NCI-H748 treated with DMSO at 0.1 percent for 48 hours (cell line): ENCODE results near the gene PKD1.

Experiments
- DNase-seq: peaks from one replicate; lab custom pipeline; 2025; lab: John Stamatoyannopoulos, UW

The PKD1 gene

GRCh38 chr16:2045965-2046892 is 89.5 kb downstream of the PKD1 start:
- no peak for DNase-seq

- DNase-seq, result no peak
Observed at GRCh38 chr16:2044541-2044940, 91.2 kb downstream of the PKD1 start.

DNA sequence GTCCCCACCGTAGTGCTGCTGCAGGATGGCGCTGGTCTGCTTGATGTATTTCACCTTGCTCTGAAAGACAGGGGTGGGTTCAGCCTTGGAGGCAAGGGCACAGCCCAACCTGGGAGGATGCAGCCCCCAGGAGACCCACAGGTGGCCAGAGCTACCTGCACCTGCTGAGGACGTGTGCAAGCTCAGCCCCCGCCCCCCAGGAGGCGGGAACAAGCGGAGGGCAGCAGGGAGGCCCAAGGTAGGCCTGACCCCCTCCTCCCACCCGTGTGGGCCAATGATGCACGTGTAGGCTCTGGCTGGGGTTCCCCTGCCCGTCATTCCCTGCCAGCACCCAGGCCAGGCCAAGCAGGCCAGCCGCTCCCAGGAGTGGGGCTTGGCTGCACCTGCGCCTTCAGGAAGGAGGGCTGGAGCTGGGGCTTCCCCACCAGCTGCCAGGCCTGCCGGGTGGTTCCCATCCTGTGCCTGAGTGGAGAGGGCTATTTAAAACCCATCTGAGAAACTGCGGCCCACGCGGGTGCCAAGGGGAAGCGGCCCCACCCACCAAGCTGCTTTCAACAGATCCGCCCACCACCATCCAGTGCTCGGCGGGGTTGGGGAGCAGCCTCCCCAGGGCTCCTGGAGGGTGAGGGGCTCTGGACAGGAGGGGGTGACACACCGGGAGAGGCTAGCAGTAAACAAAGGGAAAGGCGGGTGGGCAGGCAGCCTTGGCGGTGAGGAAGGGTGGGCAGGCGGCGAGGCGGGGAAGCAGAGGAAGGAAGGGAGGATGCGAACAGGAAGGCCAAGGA is 91.8 kb downstream of the PKD1 start:
- no peak for DNase-seq

GRCh38 chr16:2042986-2043666 is 92.6 kb downstream of the PKD1 start:
- DNase-seq, result no peak

- no peak for DNase-seq
Observed at GRCh38 chr16:2042171-2042985, 93.3 kb downstream of the PKD1 start.

GRCh38 chr16:2040787-2041522 is 94.7 kb downstream of the PKD1 start:
- no peak for DNase-seq

GRCh38 chr16:2040041-2040786 is 95.5 kb downstream of the PKD1 start:
- DNase-seq, result no peak

DNA sequence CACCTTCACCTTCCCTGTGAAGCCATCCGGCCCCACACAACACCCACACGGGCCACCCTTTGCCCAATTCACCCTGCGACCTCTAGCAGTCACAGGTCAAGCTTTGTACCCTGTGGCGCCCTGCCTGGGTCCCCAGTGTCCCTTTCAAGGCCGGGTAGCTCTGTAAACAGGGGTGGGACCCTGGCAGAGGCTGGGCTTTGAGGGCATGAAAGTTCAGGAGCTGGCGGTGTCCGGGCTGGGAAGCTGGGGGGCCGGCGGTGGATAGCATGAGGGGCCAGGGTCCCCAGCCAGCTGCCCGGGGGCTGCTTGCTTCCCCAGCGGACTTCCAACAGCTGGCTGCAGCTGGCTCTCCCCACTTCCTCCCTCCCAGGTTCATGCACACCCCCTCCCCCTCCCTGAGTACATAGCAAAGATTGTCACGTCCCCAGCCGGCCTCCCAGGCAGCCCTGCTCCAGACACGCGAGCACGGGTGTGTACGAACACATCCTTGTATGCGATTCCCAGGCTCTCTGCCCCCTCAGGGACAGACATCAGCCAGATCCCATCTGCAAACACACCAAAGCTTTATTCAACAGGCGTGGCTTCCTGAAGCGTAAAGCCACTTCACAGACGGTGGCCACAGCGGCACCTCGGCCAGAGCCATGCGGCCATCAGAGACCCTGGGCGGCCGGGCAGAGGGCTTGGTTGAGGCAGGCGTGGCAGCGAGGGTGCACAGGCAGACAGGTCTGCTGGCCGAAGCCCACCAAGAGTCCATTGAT is 96.2 kb downstream of the PKD1 start:
- DNase-seq, result no peak
